Astrocyte (in vitro differentiated cells and primary cell): ENCODE results near the gene BEX1.

Experiments
- EZH2 ChIP-seq: IDR thresholded peaks from 2 replicates; pipeline ENCODE4 v1.6.1; 2012; ENCODE audit warnings: mild to moderate bottlenecking, low read length, inconsistent platforms; ENCODE audit not compliant: insufficient read depth
- TF ChIP-seq, protein P1 (sequence below): IDR thresholded peaks from 2 replicates; pipeline ENCODE4 v1.5.1; 2011; ENCODE audit warnings: low read depth, mild to moderate bottlenecking, inconsistent platforms, low read length, moderate library complexity; ENCODE audit not compliant: insufficient read depth

DNA sequence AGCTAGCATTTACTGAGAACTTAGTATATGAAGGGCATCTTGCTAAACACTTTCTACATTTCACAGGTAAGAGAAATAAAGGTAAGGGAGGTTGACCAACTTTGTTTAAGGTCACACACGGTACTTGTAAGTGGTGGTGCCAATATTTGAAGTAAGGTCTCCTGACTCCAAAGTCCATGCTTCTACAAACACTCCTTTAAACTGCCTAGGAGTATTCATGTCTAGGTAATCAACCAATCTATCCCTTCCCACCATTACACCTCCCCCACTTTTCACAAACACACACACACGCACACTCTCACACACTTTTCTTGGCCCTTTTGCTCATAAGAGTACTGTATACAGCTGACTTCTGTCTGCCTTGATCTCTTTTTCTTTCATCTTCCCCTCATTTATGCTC, 7.1 kb downstream of the BEX1 start:
- TF ChIP-seq, protein P1, sequence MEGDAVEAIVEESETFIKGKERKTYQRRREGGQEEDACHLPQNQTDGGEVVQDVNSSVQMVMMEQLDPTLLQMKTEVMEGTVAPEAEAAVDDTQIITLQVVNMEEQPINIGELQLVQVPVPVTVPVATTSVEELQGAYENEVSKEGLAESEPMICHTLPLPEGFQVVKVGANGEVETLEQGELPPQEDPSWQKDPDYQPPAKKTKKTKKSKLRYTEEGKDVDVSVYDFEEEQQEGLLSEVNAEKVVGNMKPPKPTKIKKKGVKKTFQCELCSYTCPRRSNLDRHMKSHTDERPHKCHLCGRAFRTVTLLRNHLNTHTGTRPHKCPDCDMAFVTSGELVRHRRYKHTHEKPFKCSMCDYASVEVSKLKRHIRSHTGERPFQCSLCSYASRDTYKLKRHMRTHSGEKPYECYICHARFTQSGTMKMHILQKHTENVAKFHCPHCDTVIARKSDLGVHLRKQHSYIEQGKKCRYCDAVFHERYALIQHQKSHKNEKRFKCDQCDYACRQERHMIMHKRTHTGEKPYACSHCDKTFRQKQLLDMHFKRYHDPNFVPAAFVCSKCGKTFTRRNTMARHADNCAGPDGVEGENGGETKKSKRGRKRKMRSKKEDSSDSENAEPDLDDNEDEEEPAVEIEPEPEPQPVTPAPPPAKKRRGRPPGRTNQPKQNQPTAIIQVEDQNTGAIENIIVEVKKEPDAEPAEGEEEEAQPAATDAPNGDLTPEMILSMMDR = no peak
- no peak for TF ChIP-seq EZH2
